GM12878 (cell line): ENCODE data around the gene PIGM. TPM values are rescaled to one million over a fixed set of nuclear protein-coding genes. Genes with fewer than 3 reads are reported as not detected.

ENCODE experiments used
- ATAC-seq: fragments of 200-7000 bp; cut with Tn5 transposase; 3 replicates; pipeline ENCODE4 v1.9.1; 2020; ENCODE audit warnings: mild to moderate bottlenecking, moderate library complexity
- BruUV-seq: library from RNA; stranded (reverse); fragments of 400-500 nt; replicated peaks from 2 replicates; lab custom pipeline; 2021; lab: Mats Ljungman, UMichigan
- CTCF ChIA-PET: fragments of 300-600 bp; sonication (Branson Sonifier 250); formaldehyde crosslinking; extraction: SDS; loops from one replicate; lab custom pipeline; 2021; ENCODE audit warnings: inconsistent platforms; lab: Yijun Ruan, JAX
- POLR2A ChIA-PET: fragments of 350-600 bp; formaldehyde crosslinking; extraction: SDS; loops from one replicate; lab custom pipeline; 2021; ENCODE audit warnings: inconsistent platforms; lab: Charles Lee
- RAD21 ChIA-PET: fragments of 300-600 bp; sonication (Branson Sonifier 250); formaldehyde crosslinking; loops from one replicate; lab custom pipeline; 2023; ENCODE audit warnings: antibody characterized with exemption; ENCODE audit not compliant: unreplicated experiment; lab: Charles Lee
- SMC1A ChIA-PET: fragments of 300-600 bp; sonication (Branson Sonifier 250); formaldehyde crosslinking; loops from one replicate; lab custom pipeline; 2023; ENCODE audit not compliant: unreplicated experiment, uncharacterized antibody; lab: Charles Lee
- DNase-seq: peaks from one replicate; pipeline ENCODE4 v3.0.0-alpha.2; 2011; ENCODE audit warnings: low read depth, low spot score
- FAIRE-seq: peaks from 3 replicates; lab custom pipeline; 2011; peaks lifted over from hg19 to GRCh38; lab: Jason Lieb, UNC
- H2AFZ ChIP-seq: 2 replicates; pipeline ENCODE4 v1.6.0; 2011; ENCODE audit warnings: low read depth, low read length, control low read depth; ENCODE audit not compliant: control insufficient read depth
- H3K27ac ChIP-seq: 2 replicates; pipeline ENCODE4 v1.5.1; 2011; ENCODE audit warnings: control low read depth; ENCODE audit not compliant: control insufficient read depth, insufficient read depth
- H3K27me3 ChIP-seq, 2 experiments: replicated peaks in 1 of 2; 2 replicates each; pipeline versions ENCODE4 v1.6.0 to v1.6.1; 2011; ENCODE audit warnings: low read length in 1 of 2; ENCODE audit not compliant: control insufficient read depth in 2 of 2, insufficient read depth in 2 of 2
- H3K36me3 ChIP-seq, 2 experiments: 2 replicates each; pipeline ENCODE4 v1.5.1; 2011; ENCODE audit warnings: low read length in 1 of 2; ENCODE audit not compliant: control insufficient read depth in 2 of 2, insufficient read depth in 2 of 2
- H3K4me1 ChIP-seq: 2 replicates; pipeline ENCODE4 v1.6.1; 2011; ENCODE audit warnings: mild to moderate bottlenecking, low read length, moderate library complexity, mixed read lengths; ENCODE audit not compliant: control insufficient read depth, insufficient read depth
- H3K4me2 ChIP-seq: 2 replicates; pipeline ENCODE4 v1.6.0; 2011; ENCODE audit warnings: control low read depth; ENCODE audit not compliant: control insufficient read depth, insufficient read depth
- H3K4me3 ChIP-seq: fragments of 200-600 bp; sonication (generic); 2 replicates; pipeline ENCODE4 v1.5.1; 2016
- H3K79me2 ChIP-seq: 2 replicates; pipeline ENCODE4 v1.6.0; 2011; ENCODE audit warnings: low read length; ENCODE audit not compliant: control insufficient read depth, insufficient read depth
- H3K9ac ChIP-seq: 2 replicates; pipeline ENCODE4 v1.8.0; 2011; ENCODE audit warnings: low read length, control low read depth, mixed read lengths; ENCODE audit not compliant: control insufficient read depth, insufficient read depth
- H3K9me3 ChIP-seq: replicated peaks from 3 replicates; pipeline ENCODE4 v1.5.1; 2011; ENCODE audit warnings: mild to moderate bottlenecking, low read length; ENCODE audit not compliant: control insufficient read depth, insufficient read depth
- H4K20me1 ChIP-seq: 2 replicates; pipeline ENCODE4 v1.6.0; 2011; ENCODE audit not compliant: control insufficient read depth, insufficient read depth
- ETV6 ChIP-seq, 2 experiments: fragments of 450-650 bp in 1 of 2; IDR thresholded peaks in 1 of 2; conservative IDR thresholded peaks in 1 of 2; 2 replicates each; pipeline ENCODE4 v1.6.1; 2014; ENCODE audit warnings: antibody characterized with exemption in 1 of 2, borderline replicate concordance in 1 of 2, low read depth in 1 of 2, mild to moderate bottlenecking in 1 of 2, moderate library complexity in 1 of 2
- KDM1A ChIP-seq: fragments of 200-600 bp; sonication (generic); IDR thresholded peaks from 2 replicates; pipeline ENCODE4 v1.6.1; 2016; ENCODE audit warnings: borderline replicate concordance
- NR2F1 ChIP-seq: fragments of 450-650 bp; conservative IDR thresholded peaks from 2 replicates; pipeline ENCODE4 v1.6.1; 2017; ENCODE audit warnings: mild to moderate bottlenecking
- PML ChIP-seq: IDR thresholded peaks from 2 replicates; pipeline ENCODE4 v1.6.1; 2012; ENCODE audit warnings: low read length, inconsistent platforms
- SIN3A ChIP-seq: IDR thresholded peaks from 2 replicates; pipeline ENCODE4 v1.6.1; 2012; ENCODE audit warnings: low read depth, low read length, improper control_type of control experiment
- SMAD1 ChIP-seq: fragments of 450-650 bp; IDR thresholded peaks from 2 replicates; pipeline ENCODE4 v1.6.1; 2018; ENCODE audit warnings: mild to moderate bottlenecking, low read depth; ENCODE audit not compliant: partially characterized antibody
- SMARCA5 ChIP-seq: fragments of 450-650 bp; IDR thresholded peaks from 2 replicates; pipeline ENCODE4 v1.6.1; 2017; ENCODE audit warnings: mild to moderate bottlenecking
- SUZ12 ChIP-seq: fragments of 200-600 bp; sonication (generic); IDR thresholded peaks from one replicate; pipeline ENCODE4 v1.6.1; 2018; ENCODE audit warnings: antibody characterized with exemption, mild to moderate bottlenecking; ENCODE audit not compliant: unreplicated experiment
- WRNIP1 ChIP-seq: IDR thresholded peaks from 2 replicates; pipeline ENCODE4 v1.6.1; 2011; ENCODE audit warnings: low read depth, low read length, improper control_type of control experiment, borderline replicate concordance
- WGBS: methylation state at CpG from one replicate; pipeline ENCODE4 v1.1.6; 2016; ENCODE audit warnings: low lambda C conversion rate; ENCODE audit not compliant: insufficient replicate concordance, insufficient coverage; ENCODE audit errors: missing lambda C conversion rate; 5-methylcytosine and 5-hydroxymethylcytosine counted together
- in situ Hi-C: fragments of 300-500 bp; cut with MboI; formaldehyde crosslinking; loops from 9 replicates; pipeline ENCODE4 v1.14.3; 2018; ENCODE audit warnings: mixed read lengths
- intact Hi-C: fragments of 100-400 bp; cut with micrococcal nuclease; formaldehyde crosslinking; loops from one replicate; pipeline ENCODE4 v1.14.2; 2022; ENCODE audit not compliant: unreplicated experiment
- polyA plus RNA-seq, 11 experiments: library from polyadenylated mRNA; depleted of rRNA in 4 of 11; unstranded in 6 of 11; stranded (reverse) in 5 of 11; fragments of >200 nt; fragmentation: Nextera tagmentation in 4 of 11; fragmentation: Illumina TruSeq in 1 of 11; extraction: Ambion mirVana in 4 of 11; extraction: Trizol in 1 of 11; gene quantifications; 1 replicate in 1 of 11; 2 replicates in 10 of 11; pipeline versions ENCODE4 v1.2.1 to v1.2.3, GENCODE V29; 2011 to 2016; ENCODE audit warnings: inconsistent platforms in 2 of 11, missing spikeins in 2 of 11, low read depth in 1 of 11
- total RNA-seq, 4 experiments: library from RNA; depleted of rRNA in 3 of 4; stranded (reverse); fragments of >200 nt in 3 of 4; fragmentation: Illumina TruSeq in 1 of 4; extraction: Trizol in 1 of 4; gene quantifications; 2 replicates each; pipeline versions ENCODE4 v1.2.1 to v1.2.3, GENCODE V29; 2013 to 2021
- TF ChIP-seq, protein P1 (sequence below): IDR thresholded peaks from 2 replicates; pipeline ENCODE4 v1.6.1; 2012; ENCODE audit warnings: improper control_type of control experiment, low read depth, low read length; ENCODE audit not compliant: insufficient replicate concordance
- TF ChIP-seq, protein P2 (sequence below): IDR thresholded peaks from 2 replicates; pipeline ENCODE4 v1.6.1; 2012; ENCODE audit warnings: low read depth, low read length, improper control_type of control experiment

PIGM gene
- total and polyA plus RNA-seq, 10 of the 15 experiments (the other 5 are each of a cell fraction or from before 2014, with no cell fraction given) = 2.6 to 6.1 (median 4.6) TPM

DNA sequence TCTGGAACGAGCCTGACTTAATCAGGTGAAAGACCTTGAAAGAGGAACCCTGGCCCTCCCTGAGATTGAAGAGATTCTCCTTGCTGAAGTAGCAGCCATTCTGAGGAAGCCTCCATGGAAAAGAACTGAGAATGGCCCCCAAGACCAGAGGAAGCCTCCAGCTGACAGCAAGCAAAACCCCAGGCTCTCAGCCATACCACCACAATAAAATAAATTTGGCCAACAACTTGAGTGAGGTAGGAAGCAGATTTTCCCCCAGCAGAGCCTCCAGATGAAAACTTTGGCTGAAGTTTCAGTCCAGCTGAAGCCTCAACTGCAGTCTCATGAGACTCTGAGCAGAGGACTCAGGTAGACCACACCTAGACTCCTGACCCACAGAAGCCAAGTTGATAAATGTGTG lies 43.8 kb downstream of the PIGM start:
- BruUV-seq = no TSS peak
- TF ChIP-seq WRNIP1 (no peak), SMAD1 (no peak), SMARCA5 (no peak), KDM1A (no peak), SIN3A (no peak), PML (no peak), ETV6 (conservative IDR thresholded peaks at IDR 0.05 in 1 of 2, IDR thresholded peaks at IDR 0.05 in 1 of 2; ENCODE audit: borderline replicate concordance in 1 of 2, low read depth in 1 of 2) (no peak), SUZ12 (no peak), NR2F1 (no peak)
- TF ChIP-seq, protein P1, sequence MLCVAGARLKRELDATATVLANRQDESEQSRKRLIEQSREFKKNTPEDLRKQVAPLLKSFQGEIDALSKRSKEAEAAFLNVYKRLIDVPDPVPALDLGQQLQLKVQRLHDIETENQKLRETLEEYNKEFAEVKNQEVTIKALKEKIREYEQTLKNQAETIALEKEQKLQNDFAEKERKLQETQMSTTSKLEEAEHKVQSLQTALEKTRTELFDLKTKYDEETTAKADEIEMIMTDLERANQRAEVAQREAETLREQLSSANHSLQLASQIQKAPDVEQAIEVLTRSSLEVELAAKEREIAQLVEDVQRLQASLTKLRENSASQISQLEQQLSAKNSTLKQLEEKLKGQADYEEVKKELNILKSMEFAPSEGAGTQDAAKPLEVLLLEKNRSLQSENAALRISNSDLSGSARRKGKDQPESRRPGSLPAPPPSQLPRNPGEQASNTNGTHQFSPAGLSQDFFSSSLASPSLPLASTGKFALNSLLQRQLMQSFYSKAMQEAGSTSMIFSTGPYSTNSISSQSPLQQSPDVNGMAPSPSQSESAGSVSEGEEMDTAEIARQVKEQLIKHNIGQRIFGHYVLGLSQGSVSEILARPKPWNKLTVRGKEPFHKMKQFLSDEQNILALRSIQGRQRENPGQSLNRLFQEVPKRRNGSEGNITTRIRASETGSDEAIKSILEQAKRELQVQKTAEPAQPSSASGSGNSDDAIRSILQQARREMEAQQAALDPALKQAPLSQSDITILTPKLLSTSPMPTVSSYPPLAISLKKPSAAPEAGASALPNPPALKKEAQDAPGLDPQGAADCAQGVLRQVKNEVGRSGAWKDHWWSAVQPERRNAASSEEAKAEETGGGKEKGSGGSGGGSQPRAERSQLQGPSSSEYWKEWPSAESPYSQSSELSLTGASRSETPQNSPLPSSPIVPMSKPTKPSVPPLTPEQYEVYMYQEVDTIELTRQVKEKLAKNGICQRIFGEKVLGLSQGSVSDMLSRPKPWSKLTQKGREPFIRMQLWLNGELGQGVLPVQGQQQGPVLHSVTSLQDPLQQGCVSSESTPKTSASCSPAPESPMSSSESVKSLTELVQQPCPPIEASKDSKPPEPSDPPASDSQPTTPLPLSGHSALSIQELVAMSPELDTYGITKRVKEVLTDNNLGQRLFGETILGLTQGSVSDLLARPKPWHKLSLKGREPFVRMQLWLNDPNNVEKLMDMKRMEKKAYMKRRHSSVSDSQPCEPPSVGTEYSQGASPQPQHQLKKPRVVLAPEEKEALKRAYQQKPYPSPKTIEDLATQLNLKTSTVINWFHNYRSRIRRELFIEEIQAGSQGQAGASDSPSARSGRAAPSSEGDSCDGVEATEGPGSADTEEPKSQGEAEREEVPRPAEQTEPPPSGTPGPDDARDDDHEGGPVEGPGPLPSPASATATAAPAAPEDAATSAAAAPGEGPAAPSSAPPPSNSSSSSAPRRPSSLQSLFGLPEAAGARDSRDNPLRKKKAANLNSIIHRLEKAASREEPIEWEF = no peak
- TF ChIP-seq, protein P2, sequence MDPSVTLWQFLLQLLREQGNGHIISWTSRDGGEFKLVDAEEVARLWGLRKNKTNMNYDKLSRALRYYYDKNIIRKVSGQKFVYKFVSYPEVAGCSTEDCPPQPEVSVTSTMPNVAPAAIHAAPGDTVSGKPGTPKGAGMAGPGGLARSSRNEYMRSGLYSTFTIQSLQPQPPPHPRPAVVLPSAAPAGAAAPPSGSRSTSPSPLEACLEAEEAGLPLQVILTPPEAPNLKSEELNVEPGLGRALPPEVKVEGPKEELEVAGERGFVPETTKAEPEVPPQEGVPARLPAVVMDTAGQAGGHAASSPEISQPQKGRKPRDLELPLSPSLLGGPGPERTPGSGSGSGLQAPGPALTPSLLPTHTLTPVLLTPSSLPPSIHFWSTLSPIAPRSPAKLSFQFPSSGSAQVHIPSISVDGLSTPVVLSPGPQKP = no peak
- H3K4me1 ChIP-seq = no peaks in the 10 kb centered on the region
- ChIA-PET POLR2A (no interaction called here), SMC1A (no interaction called here), RAD21 (no interaction called here), CTCF (interaction anchor here (3.2 kb wide), 1 partner anchor 19 kb away, joined by 27 read pairs; no protein-coding TSS in a partner anchor)
- H3K4me3 ChIP-seq = no peak overlapping the region
- in situ Hi-C loops = no loop called here
- H2AFZ ChIP-seq = no peak overlapping the region
- H3K27me3 ChIP-seq = peaks cover 0 to 2% of the 10 kb centered on the region in 2 experiments; a peak in 1 of 4 replicates
- no peak for DNase-seq
- intact Hi-C loops = no loop called here
- 0% methylated on average over 1 of the region's 1 CpG for WGBS
- H3K36me3 ChIP-seq = no peaks in the 10 kb centered on the region
- no peak for ATAC-seq
- H4K20me1 ChIP-seq = no peaks in the 10 kb centered on the region
- H3K27ac ChIP-seq = no peak overlapping the region
- no peak overlapping the region for H3K9ac ChIP-seq
- no peaks in the 10 kb centered on the region for H3K9me3 ChIP-seq
- no peak overlapping the region for H3K4me2 ChIP-seq
- H3K79me2 ChIP-seq = no peaks in the 10 kb centered on the region
- no peak for FAIRE-seq
